Tibial nerve (tissue), 3 donors: Measurements from ENCODE around the gene DMKN.

Source experiments
- CTCF ChIP-seq, 5 experiments: fragments of 200-600 bp in 3 of 5; fragments of 450-650 bp in 2 of 5; sonication (generic) in 3 of 5; IDR thresholded peaks; one replicate each; pipeline ENCODE4 v1.5.1; 2016 to 2019; ENCODE audit warnings: antibody characterized with exemption in 5 of 5, mild to moderate bottlenecking in 3 of 5, moderate library complexity in 2 of 5
- POLR2A ChIP-seq, 2 donors: fragments of 450-650 bp; IDR thresholded peaks; one replicate each; pipeline ENCODE4 v1.6.1; 2017; ENCODE audit warnings: antibody characterized with exemption in 2 of 2, mild to moderate bottlenecking in 2 of 2, moderate library complexity in 2 of 2

- TF ChIP-seq CTCF (IDR thresholded peaks at IDR 0.05) = no peak
- no peak for TF ChIP-seq POLR2A (IDR thresholded peaks at IDR 0.05)
Measured at GRCh38 chr19:35551091-35551810, 37.8 kb upstream of the DMKN start.
